Right cardiac atrium (tissue), 5 donors: ENCODE results near the gene MYL6B. TPM values are rescaled to one million over a fixed set of nuclear protein-coding genes. Genes with fewer than 3 reads are reported as not detected.

Experiments
- ATAC-seq, 2 donors: fragments of 200-7000 bp; cut with Tn5 transposase; one replicate each; pipeline versions ENCODE4 v1.8.0 to v1.9.1; 2020; ENCODE audit warnings: moderate library complexity in 2 of 2, mild to moderate bottlenecking in 1 of 2
- DNase-seq, 3 donors: peaks; one replicate each; pipeline ENCODE4 v3.0.0-alpha.2; 2020
- H3K27ac ChIP-seq: one replicate; pipeline ENCODE4 v1.5.1; 2013; ENCODE audit warnings: mild to moderate bottlenecking, low read length, control low read depth, moderate library complexity
- H3K27me3 ChIP-seq: one replicate; pipeline ENCODE4 v1.6.1; 2013; ENCODE audit not compliant: control insufficient read depth, insufficient read depth
- H3K4me1 ChIP-seq: one replicate; pipeline ENCODE4 v1.6.1; 2013; ENCODE audit warnings: low read length; ENCODE audit not compliant: control insufficient read depth, insufficient read depth
- H3K4me3 ChIP-seq: one replicate; pipeline ENCODE4 v1.5.1; 2013; ENCODE audit warnings: low read length, control low read depth
- H3K9me3 ChIP-seq: one replicate; pipeline ENCODE4 v1.6.1; 2013; ENCODE audit warnings: low read length; ENCODE audit not compliant: control insufficient read depth
- WGBS: extraction: QIAGEN DNeasy Blood & Tissue Kit; methylation state at CpG from one replicate; pipeline ENCODE4 v1.1.7; 2013; 5-methylcytosine and 5-hydroxymethylcytosine counted together
- intact Hi-C, 4 donors: fragments of 100-400 bp; cut with DNase I; formaldehyde crosslinking; loops; one replicate each; pipeline versions ENCODE4 v1.11.0 to v1.14.0; 2022 to 2023
- polyA plus RNA-seq: library from polyadenylated mRNA; stranded (reverse); fragments of 200-250 nt; gene quantifications from one replicate; pipeline ENCODE4 v1.2.3, GENCODE V29; 2013
- total RNA-seq, 4 donors: library from RNA; stranded (reverse); fragmentation: NEBNext Ultra II Directional; extraction: Animal tissue kit (Norgen Biotek cat#: 25700); gene quantifications; one replicate each; pipeline ENCODE4 v1.2.1, GENCODE V29; 2021
- donor health status: healthy with polysubstance abuse.
- donor health status: DM: no; HTN: yes; CAD: no.
- donor health status: DM: no; HTN: no; CAD: no.
- donor health status: DM: no; HTN: yes; CAD: no; lungs with severe emphysema.
- donor health status: DM: yes; HTN: yes; CAD: no.

The MYL6B gene
- total and polyA plus RNA-seq, 5 donors, result 48.4 to 74.6 (median 61.8) TPM

- DNase-seq (peak in 1 of 3 donors; percentile 41), ATAC-seq (no peak)
- Histone ChIP-seq H3K9me3 (no peaks in the 10 kb centered on the region), H3K27me3 (no peaks in the 10 kb centered on the region), H3K4me3 (no peak overlapping the region), H3K4me1 (peaks cover 2% of the 10 kb centered on the region), H3K27ac (no peak overlapping the region)
- intact Hi-C loops, result no loop called here
- WGBS, result 96% methylated on average over 14 of the region's 14 CpGs
Observed at GRCh38 chr12:56137853-56138571, 14.4 kb upstream of the MYL6B start.

- peaks cover 5% of the 10 kb centered on the region for H3K4me1 ChIP-seq
- 87% methylated on average over 19 of the region's 19 CpGs for WGBS
- H3K4me3 ChIP-seq, result no peak overlapping the region
- no peaks in the 10 kb centered on the region for H3K27me3 ChIP-seq
- intact Hi-C loops, result no loop called here
- ATAC-seq (peak in 1 of 2 donors; percentile 8), DNase-seq (peak in 1 of 3 donors; percentile 42)
- H3K27ac ChIP-seq, result no peak overlapping the region
- H3K9me3 ChIP-seq, result no peaks in the 10 kb centered on the region
Observed at GRCh38 chr12:56141946-56142784, 10.2 kb upstream of the MYL6B start.

- peak overlapping the region; percentile 82 for H3K27ac ChIP-seq
- H3K27me3 ChIP-seq, result no peaks in the 10 kb centered on the region
- no peak overlapping the region for H3K4me3 ChIP-seq
- DNase-seq, result peak in 1 of 3 donors; percentile 16
- H3K9me3 ChIP-seq, result no peaks in the 10 kb centered on the region
- ATAC-seq, result peak in 1 of 2 donors; percentile 3
- intact Hi-C loops, result no loop called here
- 68% methylated on average over 4 of the region's 4 CpGs for WGBS
- H3K4me1 ChIP-seq, result peaks cover 5% of the 10 kb centered on the region
Observed at GRCh38 chr12:56143217-56143616, 9.2 kb upstream of the MYL6B start.

GRCh38 chr12:56143870-56144269, 8.5 kb upstream of the MYL6B start:
- Histone ChIP-seq H3K4me3 (no peak overlapping the region), H3K9me3 (no peaks in the 10 kb centered on the region), H3K27ac (peak overlapping the region; percentile 83), H3K27me3 (no peaks in the 10 kb centered on the region), H3K4me1 (peaks cover 5% of the 10 kb centered on the region)
- intact Hi-C loops, result no loop called here
- peak; percentile 57 to 82 (median 76) for DNase-seq
- 64% methylated on average over 8 of the region's 8 CpGs for WGBS
- peak; percentile 60 to 87 for ATAC-seq

- 91% methylated on average over 3 of the region's 3 CpGs for WGBS
- no peak overlapping the region for H3K27ac ChIP-seq
Observed at GRCh38 chr12:56145217-56145616, 7.2 kb upstream of the MYL6B start.

GRCh38 chr12:56146492-56147460, 5.6 kb upstream of the MYL6B start:
- Histone ChIP-seq H3K9me3 (no peaks in the 10 kb centered on the region), H3K27ac (peak overlapping the region; percentile 82), H3K4me3 (no peak overlapping the region), H3K27me3 (no peaks in the 10 kb centered on the region), H3K4me1 (peaks cover 6% of the 10 kb centered on the region)
- 61% methylated on average over 13 of the region's 13 CpGs for WGBS
- intact Hi-C loops, result no loop called here
- peak; percentile 32 to 48 for ATAC-seq
- peak in 1 of 3 donors; percentile 38 for DNase-seq

More at GRCh38 chr12:56145217-56145616, 7.2 kb upstream of the MYL6B start:
- H3K9me3 ChIP-seq, result no peaks in the 10 kb centered on the region
- DNase-seq, result no peak
- no peaks in the 10 kb centered on the region for H3K27me3 ChIP-seq
- intact Hi-C loops, result no loop called here
- no peak for ATAC-seq
- peaks cover 5% of the 10 kb centered on the region for H3K4me1 ChIP-seq
- H3K4me3 ChIP-seq, result no peak overlapping the region

- WGBS, result 67% methylated on average over 3 of the region's 3 CpGs
- Histone ChIP-seq H3K4me1 (peaks cover 5% of the 10 kb centered on the region), H3K27ac (no peak overlapping the region), H3K4me3 (no peak overlapping the region), H3K9me3 (no peaks in the 10 kb centered on the region), H3K27me3 (no peaks in the 10 kb centered on the region)
- no peak for ATAC-seq
- intact Hi-C loops, result no loop called here
- DNase-seq, result no peak
Observed at GRCh38 chr12:56150563-56150962, 1.8 kb upstream of the MYL6B start.

- DNase-seq (peak in 1 of 3 donors; percentile 63), ATAC-seq (peak; percentile 15 to 31)
- intact Hi-C loops, result no loop called here
- Histone ChIP-seq H3K27ac (peak overlapping the region; percentile 74), H3K9me3 (no peaks in the 10 kb centered on the region), H3K27me3 (no peaks in the 10 kb centered on the region), H3K4me3 (peak overlapping the region; percentile 97), H3K4me1 (peaks cover 5% of the 10 kb centered on the region)
- 10% methylated on average over 12 of the region's 12 CpGs for WGBS
Observed at GRCh38 chr12:56151672-56152131, 685 bp upstream of the MYL6B start.

GRCh38 chr12:56152756-56153677, 630 bp downstream of the MYL6B start:
- DNase-seq, result peak in 1 of 3 donors; percentile 49
- Histone ChIP-seq H3K27me3 (no peaks in the 10 kb centered on the region), H3K9me3 (no peaks in the 10 kb centered on the region), H3K27ac (peak overlapping the region; percentile 74), H3K4me3 (peak overlapping the region; percentile 97), H3K4me1 (peaks cover 5% of the 10 kb centered on the region)
- WGBS, result 11% methylated on average over 8 of the region's 8 CpGs
- no peak for ATAC-seq
- intact Hi-C loops, result no loop called here
